ENCODE measurements around the gene MAGEA8.
"Not testable (repeated sequence)": the region's sequence is repeated elsewhere in the genome, so short reads cannot be mapped to it uniquely, and the experiment has no call there.

The MAGEA8 gene, protein sequence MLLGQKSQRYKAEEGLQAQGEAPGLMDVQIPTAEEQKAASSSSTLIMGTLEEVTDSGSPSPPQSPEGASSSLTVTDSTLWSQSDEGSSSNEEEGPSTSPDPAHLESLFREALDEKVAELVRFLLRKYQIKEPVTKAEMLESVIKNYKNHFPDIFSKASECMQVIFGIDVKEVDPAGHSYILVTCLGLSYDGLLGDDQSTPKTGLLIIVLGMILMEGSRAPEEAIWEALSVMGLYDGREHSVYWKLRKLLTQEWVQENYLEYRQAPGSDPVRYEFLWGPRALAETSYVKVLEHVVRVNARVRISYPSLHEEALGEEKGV

DNA sequence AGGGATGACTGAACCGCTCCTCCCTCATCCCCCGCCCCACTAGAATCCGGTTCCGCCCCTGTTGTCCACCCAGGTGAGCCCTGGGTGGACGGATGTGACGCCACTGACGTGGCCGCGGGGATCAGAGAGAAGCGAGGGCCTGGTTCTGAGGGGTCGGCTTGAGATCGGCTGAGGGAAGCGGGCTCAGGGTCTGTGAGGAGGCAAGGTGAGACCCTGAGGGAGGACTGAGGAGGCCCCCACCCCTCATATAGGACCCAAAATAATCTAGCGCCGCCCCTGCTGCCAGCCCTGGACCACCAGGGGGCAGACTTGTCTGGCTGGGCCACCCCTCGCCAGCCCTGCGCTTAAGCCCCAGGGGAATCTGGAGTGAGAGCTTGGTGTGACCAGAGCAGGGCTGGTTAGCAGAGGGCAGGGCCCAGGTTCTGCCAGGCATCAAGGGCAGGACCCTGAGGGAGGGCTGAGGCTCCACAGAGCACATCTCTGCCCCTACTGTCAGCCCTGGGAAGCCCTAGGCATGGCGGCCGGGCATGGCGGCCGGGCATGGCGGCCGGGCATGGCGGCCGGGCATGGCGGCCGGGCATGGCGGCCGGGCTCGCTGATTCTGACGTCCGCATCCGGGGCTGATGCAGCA is at the start of gene MAGEA8:
MAGEA8 (plus strand) TSS at position 103 of the 631 bp plus-strand sequence. CDS start 3,090 bp downstream, outside the sequence.
- FAIRE-seq (no peak), DNase-seq (ENCODE audit: insufficient read length, low spot score) (no peak)
- no peak for TF ChIP-seq POLR2A (IDR thresholded peaks at IDR 0.05; ENCODE audit: low read depth, low read length)

DNA sequence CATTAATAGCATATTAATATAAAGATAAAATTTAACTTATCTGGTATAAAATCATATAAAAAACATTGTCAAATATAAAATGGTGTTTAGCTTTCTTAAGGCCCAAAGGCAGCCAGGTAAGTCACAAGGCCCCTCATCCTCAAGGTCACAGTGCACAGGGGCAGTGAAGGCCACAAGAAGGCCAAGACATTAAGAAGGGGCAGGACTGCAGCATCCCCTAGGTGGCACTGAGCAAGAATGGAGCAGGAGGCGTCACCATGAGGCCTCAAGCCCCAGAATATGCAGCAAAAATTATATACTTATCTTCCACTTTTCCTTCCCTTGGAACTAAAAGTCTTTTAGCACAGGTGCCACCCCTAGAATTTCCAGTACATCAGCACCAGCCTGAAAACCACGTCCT is 49.5 kb upstream of the MAGEA8 start:
- FAIRE-seq (no peak), DNase-seq (ENCODE audit: insufficient read length, low spot score) (no peak)
- TF ChIP-seq POLR2A (IDR thresholded peaks at IDR 0.05; ENCODE audit: low read depth, low read length), result no peak

DNA sequence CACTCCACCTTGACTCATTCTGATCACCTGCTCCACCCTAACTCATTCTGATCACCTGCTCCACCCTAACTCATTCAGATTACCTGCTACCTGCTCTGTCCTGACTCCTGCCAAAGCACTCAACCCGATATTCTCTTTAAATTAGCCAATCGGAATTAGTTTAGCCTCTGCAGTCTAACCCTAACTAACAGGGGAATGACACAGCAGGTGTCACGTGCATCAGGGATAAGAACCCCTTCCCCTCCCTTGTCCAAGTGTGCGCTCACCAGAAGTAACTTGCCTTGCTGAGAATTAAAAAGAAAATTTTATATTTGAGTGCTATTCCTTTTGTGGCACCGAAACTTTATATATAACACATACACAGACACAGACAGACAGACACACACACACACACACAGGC is 44.3 kb upstream of the MAGEA8 start:
- not testable (repeated sequence) for FAIRE-seq; DNase-seq (ENCODE audit: insufficient read length, low spot score)

DNA sequence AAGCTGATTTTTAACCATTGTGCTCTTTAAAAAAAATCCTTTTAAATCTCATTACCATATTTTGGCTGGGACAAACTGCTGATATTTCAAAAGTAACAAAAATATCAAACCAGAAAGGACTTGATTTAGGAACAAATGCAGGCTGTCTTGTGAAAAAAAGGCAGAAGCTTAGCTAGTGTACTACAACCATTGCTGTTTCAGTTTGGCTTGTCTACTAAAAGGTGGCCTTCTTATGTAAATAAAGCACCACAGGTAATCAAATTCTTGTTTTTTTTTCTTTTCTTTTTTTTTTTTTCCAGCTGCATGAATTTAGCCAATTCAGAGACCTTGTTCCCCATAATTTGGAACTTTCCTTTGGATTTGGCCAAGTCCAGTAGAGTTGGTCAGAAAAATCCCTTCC is 43.8 kb upstream of the MAGEA8 start:
- no peak for TF ChIP-seq POLR2A (IDR thresholded peaks at IDR 0.05; ENCODE audit: low read depth, low read length)
- DNase-seq (ENCODE audit: insufficient read length, low spot score), result no peak
- FAIRE-seq, result no peak

DNA sequence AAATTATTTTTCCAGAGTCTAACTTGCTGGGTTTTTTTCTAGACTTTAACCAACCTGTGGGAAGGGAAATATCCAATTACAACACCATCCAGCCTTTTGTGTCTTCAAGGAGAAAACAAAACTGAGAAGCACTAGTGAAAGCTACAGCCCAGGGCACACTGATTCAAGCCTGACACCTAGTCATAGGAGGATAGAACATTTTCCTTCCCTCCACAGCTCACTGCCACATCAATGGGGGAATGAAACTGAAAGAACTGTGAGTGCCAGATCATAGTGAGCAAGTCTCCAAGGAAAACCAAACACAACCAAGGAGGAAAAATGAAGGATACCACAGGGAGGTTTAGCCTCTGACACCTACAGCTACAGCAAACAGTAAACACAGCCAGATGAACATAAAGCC is 43.3 kb upstream of the MAGEA8 start:
- no peak for DNase-seq (ENCODE audit: insufficient read length, low spot score)
- no peak for FAIRE-seq
- TF ChIP-seq POLR2A (IDR thresholded peaks at IDR 0.05; ENCODE audit: low read depth, low read length), result no peak

DNA sequence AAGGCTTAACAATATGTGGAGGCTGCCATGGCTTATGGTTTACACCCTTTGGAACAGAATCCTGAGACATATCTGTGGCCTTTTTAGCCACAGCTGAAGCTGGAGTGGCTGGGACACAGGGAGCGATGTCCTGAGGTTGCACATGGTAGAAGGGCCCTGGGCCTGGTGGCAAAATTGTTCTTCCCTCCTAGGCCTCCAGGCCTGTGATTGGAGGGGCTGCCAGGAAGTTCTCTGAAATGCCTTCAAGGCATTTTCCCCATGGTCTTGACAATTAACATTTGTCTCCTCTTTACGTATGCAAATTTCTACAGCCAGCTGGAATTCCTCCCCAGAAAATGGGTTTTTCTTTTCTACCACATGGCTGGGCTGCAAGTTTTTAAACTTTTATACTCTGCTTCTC is 39.1 kb upstream of the MAGEA8 start:
- FAIRE-seq, result no peak
- DNase-seq (ENCODE audit: insufficient read length, low spot score), result no peak
- TF ChIP-seq POLR2A (IDR thresholded peaks at IDR 0.05; ENCODE audit: low read depth, low read length), result no peak

DNA sequence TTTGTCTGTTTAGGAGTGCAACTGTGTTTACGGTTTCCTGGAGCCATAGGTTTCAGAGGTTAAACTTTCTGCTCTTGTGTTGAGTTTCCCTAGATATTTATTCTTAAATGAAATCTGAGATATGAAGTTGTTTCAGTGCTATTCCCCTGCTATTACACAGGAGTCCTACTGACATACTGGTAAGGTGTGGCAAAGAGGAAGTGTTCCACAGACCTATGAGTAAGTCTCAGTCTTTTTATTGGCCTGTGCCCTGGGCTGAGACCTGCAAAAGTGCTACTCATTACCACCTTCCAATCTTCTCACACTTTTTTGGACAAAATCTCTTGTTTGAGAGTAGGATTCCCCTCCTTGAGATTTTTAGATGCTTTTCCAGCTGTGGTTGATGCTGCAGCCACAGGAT is 35.6 kb upstream of the MAGEA8 start:
- DNase-seq (ENCODE audit: insufficient read length, low spot score), result no peak
- TF ChIP-seq POLR2A (IDR thresholded peaks at IDR 0.05; ENCODE audit: low read depth, low read length), result no peak
- FAIRE-seq, result no peak

DNA sequence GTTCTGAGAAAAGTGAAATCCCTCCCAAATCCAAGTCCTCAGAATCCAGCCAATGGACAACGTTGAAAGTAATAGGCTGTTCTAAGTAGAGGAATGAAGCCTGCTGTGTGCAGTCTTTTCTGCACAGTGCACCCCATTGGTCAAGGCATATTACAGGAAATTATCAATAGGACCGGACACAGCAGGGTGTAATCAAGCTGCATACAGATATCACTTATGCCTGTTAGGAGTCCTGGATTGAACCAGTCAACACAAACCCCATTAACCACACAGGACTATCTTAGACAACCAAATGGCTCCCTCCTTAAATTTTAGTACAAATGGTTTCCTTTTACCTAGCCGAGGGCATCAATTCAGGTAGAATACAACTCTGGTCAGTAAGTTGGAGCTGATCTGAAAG is 34.2 kb upstream of the MAGEA8 start:
- FAIRE-seq (no peak), DNase-seq (ENCODE audit: insufficient read length, low spot score) (no peak)
- TF ChIP-seq POLR2A (IDR thresholded peaks at IDR 0.05; ENCODE audit: low read depth, low read length), result no peak

DNA sequence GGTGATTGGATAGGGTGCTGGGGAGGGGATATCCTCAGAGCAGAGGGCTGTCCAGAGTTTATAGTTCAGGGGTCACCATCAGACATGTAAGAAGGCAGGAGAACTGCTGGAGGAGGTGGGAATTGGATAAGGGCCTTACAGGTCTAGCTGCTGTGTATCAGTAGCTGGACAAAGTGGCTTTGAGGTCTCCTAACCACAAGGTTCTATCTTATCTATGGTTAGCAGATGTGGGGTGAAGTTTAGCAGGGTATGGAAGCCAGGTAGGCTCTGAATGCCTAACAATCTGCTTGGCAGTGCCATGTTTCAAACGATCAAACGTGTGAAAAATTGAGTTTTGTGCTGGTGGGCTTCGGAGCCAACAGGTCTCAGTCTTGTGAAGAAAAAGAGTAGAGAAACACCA is 32.1 kb upstream of the MAGEA8 start:
- FAIRE-seq, result no peak
- no peak for DNase-seq (ENCODE audit: insufficient read length, low spot score)
- TF ChIP-seq POLR2A (IDR thresholded peaks at IDR 0.05; ENCODE audit: low read depth, low read length), result no peak

DNA sequence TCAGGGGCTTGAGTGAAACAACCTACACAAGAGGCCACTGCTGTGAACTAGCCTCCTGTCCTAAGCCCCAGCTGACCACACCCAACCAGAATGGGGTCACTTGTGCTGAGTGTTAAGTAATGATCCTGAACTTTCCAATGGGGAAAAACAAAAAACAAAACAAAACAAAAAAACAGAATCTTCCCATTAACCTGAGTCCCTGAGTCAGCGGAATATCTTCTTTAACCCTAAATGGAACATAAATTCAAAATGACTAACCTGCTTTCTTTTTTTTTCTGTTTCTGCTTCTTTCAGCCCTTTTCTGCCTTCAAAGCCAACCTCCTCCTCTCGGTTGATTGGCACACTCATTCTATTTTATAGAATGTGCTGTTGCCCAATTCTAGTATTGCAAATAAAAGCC is 31.2 kb upstream of the MAGEA8 start:
- FAIRE-seq (no peak), DNase-seq (ENCODE audit: insufficient read length, low spot score) (no peak)
- no peak for TF ChIP-seq POLR2A (IDR thresholded peaks at IDR 0.05; ENCODE audit: low read depth, low read length)

DNA sequence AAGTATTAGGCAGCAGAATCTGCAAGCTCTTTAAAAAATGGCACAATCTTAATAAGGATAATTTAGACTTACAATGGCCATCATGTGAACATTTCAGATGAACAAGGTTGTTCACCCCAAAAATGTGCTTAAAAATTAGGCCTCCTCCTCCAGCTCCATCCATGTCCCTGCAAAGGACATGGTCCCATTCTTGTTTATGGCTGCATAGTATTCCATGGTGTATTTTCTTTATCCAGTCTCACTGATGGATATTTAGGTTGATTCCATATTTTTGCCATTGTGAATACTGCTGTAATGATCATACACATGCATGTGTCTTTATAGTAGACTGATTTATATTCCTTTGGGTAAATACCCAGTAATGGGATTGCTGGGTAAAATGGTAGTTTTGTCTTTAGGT is 29.1 kb upstream of the MAGEA8 start:
- FAIRE-seq (no peak), DNase-seq (ENCODE audit: insufficient read length, low spot score) (no peak)
- no peak for TF ChIP-seq POLR2A (IDR thresholded peaks at IDR 0.05; ENCODE audit: low read depth, low read length)

DNA sequence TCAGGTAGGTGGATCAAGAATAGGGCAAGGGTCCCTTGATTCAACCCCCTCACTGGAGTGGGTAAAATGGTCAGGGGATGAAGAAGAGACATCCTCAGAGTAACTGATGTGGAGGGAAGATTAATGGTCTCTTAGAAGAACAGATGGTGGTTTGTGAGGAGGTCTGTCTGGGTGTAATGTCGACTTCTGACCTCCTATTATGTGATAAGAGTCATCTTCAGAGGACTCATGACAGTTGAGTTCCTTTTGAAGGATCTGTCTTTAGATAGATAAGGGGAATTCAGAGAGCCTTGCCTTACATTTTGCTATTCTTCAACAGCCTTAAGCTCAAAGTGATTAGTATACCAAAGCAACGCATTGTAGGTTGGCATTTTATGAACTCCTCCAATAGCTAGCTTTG is 27.1 kb upstream of the MAGEA8 start:
- no peak for TF ChIP-seq POLR2A (IDR thresholded peaks at IDR 0.05; ENCODE audit: low read depth, low read length)
- DNase-seq (ENCODE audit: insufficient read length, low spot score), result no peak
- no peak for FAIRE-seq

DNA sequence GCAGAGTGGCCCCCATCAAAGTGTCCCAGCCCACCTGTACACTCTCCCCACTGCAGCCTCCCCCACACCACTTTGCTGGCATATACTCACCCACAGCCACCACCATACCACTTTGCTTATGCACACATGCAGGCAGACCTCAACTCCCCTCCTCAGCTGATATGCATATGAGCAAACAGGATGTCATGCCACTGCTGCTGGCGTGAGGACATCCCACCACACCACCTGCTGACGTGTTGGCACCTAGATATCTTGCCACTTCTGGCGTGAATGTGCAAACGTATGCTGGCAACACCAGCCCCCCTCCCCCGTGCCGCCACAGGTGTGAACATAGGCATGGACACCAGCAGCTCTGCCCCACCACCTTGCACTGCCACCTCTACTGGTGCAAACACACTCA is 22.4 kb upstream of the MAGEA8 start:
- TF ChIP-seq POLR2A (IDR thresholded peaks at IDR 0.05; ENCODE audit: low read depth, low read length), result no peak
- no peak for DNase-seq (ENCODE audit: insufficient read length, low spot score)
- no peak for FAIRE-seq

DNA sequence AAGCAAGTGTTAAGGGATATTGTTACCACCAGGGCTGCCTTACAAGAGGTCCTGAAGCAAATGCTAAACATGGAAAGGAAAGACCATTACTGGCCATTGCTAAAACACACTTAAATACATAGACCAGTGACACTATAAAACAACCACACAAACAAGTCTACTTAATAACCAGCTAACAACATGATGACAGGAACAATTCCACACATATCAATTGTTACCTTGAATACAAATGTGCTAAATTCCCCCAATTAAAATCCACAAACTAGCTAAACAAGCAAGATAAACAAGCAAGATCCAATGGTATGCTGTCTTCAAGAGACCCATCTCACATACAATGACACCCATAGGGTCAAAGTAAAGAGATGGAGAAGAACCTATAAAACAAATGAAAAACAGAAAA is 20.5 kb upstream of the MAGEA8 start:
- no peak for FAIRE-seq
- DNase-seq (ENCODE audit: insufficient read length, low spot score), result no peak
- TF ChIP-seq POLR2A (IDR thresholded peaks at IDR 0.05; ENCODE audit: low read depth, low read length), result no peak

DNA sequence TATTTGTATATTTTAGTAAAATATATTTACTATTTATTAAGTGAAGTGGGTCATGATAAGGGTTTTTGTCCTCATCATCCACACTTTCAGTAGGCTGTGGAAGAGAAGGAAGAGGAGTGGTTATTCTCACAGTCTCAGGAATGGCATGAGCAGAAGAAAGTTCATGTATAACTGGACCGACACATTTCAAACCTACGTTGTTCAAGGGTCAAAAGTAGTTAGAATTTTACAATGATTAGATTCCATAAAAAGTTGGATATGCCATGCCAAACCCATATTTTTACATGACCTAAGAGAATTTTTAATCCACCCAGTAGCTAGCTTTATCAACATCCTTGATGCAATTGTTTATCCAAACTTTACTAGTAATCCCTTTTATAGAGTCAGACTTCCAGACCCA is 15.6 kb upstream of the MAGEA8 start:
- FAIRE-seq, result no peak
- no peak for DNase-seq (ENCODE audit: insufficient read length, low spot score)
- TF ChIP-seq POLR2A (IDR thresholded peaks at IDR 0.05; ENCODE audit: low read depth, low read length), result no peak

Measured in H54 (cell line).